ENCODE results near the gene DPEP3.

DPEP3 gene

DNA sequence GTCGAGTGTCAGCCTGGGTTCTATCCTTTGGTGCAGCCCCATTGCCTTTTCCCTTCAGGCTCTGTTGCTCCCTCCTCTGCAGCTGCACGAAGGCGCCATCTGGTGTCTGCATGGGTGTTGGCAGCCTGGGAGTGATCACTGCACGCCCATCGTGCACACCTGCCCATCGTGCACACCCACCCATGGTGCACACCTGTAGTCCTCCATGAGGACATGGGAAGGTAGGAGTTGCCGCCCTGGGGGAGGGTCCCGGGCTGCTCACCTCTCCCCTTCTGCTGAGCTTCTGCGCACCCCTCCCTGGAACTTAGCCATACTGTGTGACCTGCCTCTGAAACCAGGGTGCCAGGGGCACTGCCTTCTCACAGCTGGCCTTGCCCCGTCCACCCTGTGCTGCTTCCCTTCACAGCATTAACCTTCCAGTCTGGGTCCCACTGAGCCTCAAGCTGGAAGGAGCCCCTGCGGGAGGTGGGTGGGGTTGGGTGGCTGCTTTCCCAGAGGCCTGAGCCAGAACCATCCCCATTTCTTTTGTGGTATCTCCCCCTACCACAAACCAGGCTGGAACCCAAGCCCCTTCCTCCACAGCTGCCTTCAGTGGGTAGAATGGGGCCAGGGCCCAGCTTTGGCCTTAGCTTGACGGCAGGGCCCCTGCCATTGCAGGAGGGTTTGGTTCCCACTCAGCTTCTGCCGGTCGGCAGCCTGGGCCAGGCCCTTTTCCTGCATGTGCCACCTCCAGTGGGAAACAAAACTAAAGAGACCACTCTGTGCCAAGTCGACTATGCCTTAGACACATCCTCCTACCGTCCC lies 51.5 kb downstream of the DPEP3 start:
- DNase-seq = peak; percentile 73

DNA sequence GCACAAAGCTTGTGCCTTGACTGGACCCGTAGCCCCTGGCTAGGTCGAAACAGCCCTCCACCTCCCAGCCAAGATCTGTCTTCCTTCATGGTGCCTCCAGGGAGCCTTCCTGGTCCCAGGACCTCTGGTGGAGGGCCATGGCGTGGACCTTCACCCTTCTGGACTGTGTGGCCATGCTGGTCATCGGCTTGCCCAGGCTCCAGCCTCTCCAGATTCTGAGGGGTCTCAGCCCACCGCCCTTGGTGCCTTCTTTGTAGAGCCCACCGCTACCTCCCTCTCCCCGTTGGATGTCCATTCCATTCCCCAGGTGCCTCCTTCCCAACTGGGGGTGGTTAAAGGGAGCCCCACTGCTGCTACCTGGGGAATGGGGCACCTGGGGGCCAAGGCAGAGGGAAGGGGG lies 52.2 kb downstream of the DPEP3 start:
- DNase-seq = no peak

DNA sequence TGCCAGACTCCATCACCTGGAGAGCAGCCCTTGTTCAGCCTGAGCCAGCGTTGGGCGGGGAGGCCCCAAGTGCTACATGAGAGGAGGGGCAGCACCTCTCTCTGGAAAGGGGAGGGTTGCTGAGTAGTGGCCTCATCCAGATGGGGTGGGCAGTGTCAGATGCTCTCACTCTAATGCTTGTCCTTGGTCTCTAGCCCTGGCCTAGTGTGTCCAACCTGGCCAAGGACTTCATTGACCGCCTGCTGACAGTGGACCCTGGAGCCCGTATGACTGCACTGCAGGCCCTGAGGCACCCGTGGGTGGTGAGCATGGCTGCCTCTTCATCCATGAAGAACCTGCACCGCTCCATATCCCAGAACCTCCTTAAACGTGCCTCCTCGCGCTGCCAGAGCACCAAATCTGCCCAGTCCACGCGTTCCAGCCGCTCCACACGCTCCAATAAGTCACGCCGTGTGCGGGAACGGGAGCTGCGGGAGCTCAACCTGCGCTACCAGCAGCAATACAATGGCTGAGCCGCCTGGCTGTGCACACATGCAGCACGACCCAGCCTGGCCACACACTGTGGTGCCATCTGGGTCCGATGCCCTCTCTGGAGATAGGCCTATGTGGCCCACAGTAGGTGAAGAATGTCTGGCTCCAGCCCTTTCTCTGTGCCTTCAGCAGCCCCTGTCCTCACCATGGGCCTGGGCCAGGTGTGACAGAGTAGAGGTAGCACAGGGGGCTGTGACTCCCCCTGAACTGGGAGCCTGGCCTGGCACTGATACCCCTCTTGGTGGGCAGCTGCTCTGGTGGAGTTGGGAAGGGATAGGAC lies 53.0 kb downstream of the DPEP3 start:
- no peak for DNase-seq

- DNase-seq = no peak
Measured at GRCh38 chr16:67926181-67926750, 54.0 kb downstream of the DPEP3 start.
